ENCODE data around the gene TMEFF1.
A peak's percentile ranks its signal among the peaks of the same experiment; 100 is the strongest.

The TMEFF1 gene

DNA sequence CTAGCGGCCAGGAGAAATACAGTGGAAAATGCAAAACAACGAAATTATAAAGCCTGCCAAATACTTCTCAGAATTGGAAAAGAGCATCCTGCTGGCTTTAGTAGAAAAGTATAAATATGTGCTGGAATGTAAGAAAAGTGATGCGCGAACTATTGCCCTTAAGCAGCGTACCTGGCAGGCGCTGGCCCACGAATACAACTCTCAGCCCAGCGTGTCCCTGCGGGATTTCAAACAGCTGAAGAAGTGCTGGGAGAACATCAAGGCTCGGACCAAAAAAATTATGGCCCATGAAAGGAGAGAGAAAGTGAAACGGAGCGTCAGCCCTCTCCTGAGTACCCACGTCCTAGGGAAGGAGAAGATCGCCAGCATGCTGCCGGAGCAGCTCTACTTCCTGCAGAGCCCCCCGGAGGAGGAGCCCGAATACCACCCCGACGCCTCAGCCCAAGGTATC, 31.0 kb upstream of the TMEFF1 start:
- no peak overlapping the region for H3K4me3 ChIP-seq (ENCODE audit: low read depth, low read length)
- TF ChIP-seq, protein P1, sequence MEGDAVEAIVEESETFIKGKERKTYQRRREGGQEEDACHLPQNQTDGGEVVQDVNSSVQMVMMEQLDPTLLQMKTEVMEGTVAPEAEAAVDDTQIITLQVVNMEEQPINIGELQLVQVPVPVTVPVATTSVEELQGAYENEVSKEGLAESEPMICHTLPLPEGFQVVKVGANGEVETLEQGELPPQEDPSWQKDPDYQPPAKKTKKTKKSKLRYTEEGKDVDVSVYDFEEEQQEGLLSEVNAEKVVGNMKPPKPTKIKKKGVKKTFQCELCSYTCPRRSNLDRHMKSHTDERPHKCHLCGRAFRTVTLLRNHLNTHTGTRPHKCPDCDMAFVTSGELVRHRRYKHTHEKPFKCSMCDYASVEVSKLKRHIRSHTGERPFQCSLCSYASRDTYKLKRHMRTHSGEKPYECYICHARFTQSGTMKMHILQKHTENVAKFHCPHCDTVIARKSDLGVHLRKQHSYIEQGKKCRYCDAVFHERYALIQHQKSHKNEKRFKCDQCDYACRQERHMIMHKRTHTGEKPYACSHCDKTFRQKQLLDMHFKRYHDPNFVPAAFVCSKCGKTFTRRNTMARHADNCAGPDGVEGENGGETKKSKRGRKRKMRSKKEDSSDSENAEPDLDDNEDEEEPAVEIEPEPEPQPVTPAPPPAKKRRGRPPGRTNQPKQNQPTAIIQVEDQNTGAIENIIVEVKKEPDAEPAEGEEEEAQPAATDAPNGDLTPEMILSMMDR (IDR thresholded peaks at IDR 0.05; ENCODE audit: control insufficient read depth, extremely low read depth, insufficient read depth), result no peak
- no peak for DNase-seq (ENCODE audit: low read depth)

DNA sequence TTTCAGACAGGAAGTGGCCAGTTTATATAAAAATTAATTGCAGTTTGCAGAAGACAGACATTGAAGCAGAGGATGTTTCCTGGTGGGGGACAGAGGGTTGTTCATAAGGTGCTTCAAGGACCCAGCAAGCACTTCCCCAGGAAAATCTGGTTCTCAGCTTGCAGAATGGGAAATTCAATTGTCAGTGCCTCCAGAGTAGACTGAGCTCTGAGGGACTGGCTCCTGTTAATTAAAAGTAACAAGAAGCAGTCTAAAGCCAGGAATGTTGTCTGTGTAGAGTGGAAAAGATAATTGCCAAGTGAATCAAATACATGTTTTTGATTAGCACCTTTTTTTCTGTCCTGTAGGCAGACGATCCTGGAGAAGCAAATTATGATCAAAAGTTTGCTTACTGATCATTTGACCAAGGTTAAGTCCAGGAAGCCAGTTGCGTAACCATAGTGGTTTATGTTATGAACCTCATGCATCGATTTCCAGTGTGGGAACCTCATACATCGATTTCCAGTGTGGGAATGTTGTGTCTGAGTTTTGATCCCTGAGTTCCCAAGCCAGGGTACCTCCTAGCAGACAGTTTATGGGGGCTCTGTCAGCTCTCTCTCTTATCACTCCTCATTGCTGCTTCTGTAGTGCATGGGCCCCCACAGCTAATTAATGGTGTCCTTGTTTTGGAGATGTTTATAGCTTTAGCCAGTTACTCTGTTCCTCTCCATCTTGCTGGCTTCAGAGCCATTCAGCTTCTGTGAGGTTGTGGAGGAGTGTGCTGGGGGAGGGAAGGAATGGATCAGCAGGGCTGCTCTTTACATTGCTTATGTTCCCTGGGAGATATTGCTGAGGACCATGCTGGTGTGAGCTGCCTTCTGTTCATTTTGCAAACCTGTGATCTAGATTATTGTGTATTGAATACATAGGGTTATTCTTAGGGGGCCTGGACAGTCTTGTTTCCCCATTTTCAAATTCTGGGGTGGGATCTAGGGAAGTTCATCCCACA, 28.9 kb upstream of the TMEFF1 start:
- TF ChIP-seq, protein P1 (IDR thresholded peaks at IDR 0.05; ENCODE audit: control insufficient read depth, extremely low read depth, insufficient read depth), result no peak
- no peak overlapping the region for H3K4me3 ChIP-seq (ENCODE audit: low read depth, low read length)
- DNase-seq (ENCODE audit: low read depth), result no peak

DNA sequence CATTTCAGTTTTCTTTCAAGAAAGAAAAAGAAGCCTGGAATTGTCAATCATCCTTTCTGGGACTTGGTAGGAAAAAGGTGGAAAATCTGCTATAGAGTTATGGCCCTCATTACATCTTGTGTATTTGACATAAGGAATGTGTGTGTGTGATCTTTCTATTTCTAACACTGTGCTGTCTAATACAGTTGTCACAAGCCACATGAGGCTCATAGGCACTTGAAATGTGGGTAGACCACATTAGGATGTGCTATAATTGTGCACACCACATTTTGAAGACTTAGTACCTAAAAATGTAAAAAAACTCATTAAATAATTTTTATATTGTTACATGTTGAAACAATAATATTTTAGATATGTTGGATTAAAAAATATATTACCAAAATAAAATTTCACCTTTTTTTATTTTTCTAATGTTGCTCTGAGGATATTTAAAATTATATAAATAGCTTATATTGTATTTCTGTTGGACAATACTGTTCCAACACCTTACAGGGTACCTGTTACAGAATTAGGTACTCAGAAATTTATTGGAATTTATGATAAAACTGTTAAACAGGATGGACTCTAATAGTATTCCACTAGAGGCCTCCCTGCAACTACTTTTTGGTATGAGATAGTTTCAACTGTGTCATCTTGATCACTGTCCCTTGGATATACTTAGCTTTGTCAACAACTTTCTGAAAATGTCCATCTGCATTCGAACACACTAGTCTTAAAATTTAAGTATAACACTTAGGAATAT, 27.6 kb upstream of the TMEFF1 start:
- H3K4me3 ChIP-seq (ENCODE audit: low read depth, low read length), result no peak overlapping the region
- DNase-seq (ENCODE audit: low read depth), result no peak
- TF ChIP-seq, protein P1 (IDR thresholded peaks at IDR 0.05; ENCODE audit: control insufficient read depth, extremely low read depth, insufficient read depth), result 0 out of 2 replicates have a peak, but pooled peaks have one; percentile 17

DNA sequence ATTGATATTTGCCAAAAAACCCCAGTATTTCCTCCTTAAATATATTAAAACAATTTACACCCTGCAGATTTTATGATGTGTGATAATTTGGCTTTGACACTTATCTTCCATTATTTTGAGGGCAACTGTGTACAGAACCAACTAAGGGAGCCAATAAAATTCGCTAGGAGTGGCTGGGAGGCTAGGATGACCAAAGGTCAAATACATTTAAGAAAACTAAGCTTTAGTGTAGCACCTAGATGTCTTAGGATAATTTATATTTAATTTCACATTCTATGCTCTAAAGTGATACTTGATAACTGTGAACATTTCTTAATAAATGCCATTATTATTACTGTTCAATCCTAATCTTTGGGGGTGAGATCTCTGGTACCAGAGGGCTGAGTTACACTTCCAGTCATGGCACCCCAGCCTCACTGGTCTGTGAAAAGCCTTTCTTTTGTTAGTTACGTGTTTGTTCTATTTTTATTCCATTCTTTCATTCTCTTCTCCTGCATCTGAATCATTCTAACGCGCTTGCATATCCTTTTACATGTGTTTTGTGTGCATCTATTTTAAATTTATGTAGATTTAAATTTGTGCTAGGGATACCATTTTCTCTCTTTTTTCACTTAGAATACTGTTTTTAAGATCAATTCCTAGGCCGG, 26.9 kb upstream of the TMEFF1 start:
- DNase-seq (ENCODE audit: low read depth), result no peak
- TF ChIP-seq, protein P1 (IDR thresholded peaks at IDR 0.05; ENCODE audit: control insufficient read depth, extremely low read depth, insufficient read depth), result no peak
- no peak overlapping the region for H3K4me3 ChIP-seq (ENCODE audit: low read depth, low read length)

DNA sequence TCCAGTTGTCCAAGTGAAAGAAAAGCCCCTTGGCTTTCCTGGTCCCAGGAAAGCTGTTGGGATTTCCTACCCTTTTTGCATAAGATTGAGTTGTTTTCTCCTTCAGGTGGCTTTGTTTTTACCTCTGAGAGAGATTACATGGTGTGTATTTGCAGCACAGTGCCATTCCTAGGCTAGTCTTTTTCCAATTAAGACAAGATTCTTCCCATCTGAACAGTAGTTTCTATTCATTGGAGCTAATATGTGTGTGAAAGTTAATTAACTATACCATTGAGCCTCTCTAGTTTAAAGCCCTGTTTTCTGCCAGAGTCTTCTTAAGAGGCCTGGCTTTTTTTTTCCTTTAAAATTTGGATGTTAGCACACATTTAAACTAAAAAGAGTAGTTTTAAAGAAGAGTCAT, 25.9 kb upstream of the TMEFF1 start:
- no peak for DNase-seq (ENCODE audit: low read depth)
- no peak overlapping the region for H3K4me3 ChIP-seq (ENCODE audit: low read depth, low read length)
- TF ChIP-seq, protein P1 (IDR thresholded peaks at IDR 0.05; ENCODE audit: control insufficient read depth, extremely low read depth, insufficient read depth), result no peak

DNA sequence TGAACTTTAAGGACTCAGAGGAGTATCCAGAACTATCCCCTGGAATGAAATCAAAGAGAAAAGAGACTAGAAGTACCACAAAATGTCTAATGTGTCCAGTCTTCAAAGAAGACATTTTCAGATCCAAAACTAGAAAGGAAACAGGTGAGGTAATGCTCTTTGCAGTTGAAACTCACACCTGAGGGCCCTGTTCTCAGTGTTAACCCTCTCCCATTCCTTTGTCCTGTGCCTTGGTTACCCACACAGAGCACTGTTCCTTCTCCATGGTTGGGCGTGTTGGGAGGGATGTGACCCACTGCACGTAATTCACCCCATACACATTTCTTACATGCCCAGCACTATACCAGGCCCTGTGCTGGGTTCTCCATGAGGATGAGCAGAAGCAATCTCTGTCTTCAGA, 24.7 kb upstream of the TMEFF1 start:
- DNase-seq (ENCODE audit: low read depth), result no peak
- TF ChIP-seq, protein P1 (IDR thresholded peaks at IDR 0.05; ENCODE audit: control insufficient read depth, extremely low read depth, insufficient read depth), result no peak

More for the DNA sequence above, 24.7 kb upstream of the TMEFF1 start:
- no peak overlapping the region for H3K4me3 ChIP-seq (ENCODE audit: low read depth, low read length)
